HCT116 (cell line): Measurements from ENCODE around the gene AGTR1. TPM values are rescaled to one million over a fixed set of nuclear protein-coding genes. Genes with fewer than 3 reads are reported as not detected.

Source experiments
- ATAC-seq: fragments of 200-7000 bp; cut with Tn5 transposase; 2 replicates; pipeline ENCODE4 v1.9.1; 2020; ENCODE audit warnings: mild to moderate bottlenecking, moderate library complexity
- BruUV-seq: library from RNA; stranded (reverse); fragments of 400-500 nt; replicated peaks from 2 replicates; lab custom pipeline; 2021; lab: Mats Ljungman, UMichigan
- CTCF ChIA-PET: fragments of 300-600 bp; sonication (Branson Sonifier 250); formaldehyde crosslinking; loops from one replicate; lab custom pipeline; 2021; ENCODE audit warnings: antibody characterized with exemption; lab: Charles Lee
- POLR2A ChIA-PET: fragments of 300-600, 350-600 bp; sonication (Branson Sonifier 250); formaldehyde crosslinking; loops from one replicate; lab custom pipeline; 2021; ENCODE audit warnings: antibody characterized with exemption; lab: Charles Lee
- RAD21 ChIA-PET, 2 experiments: fragments of 300-600 bp; sonication (Branson Sonifier 250); formaldehyde crosslinking; loops; one replicate each; lab custom pipeline; 2023; ENCODE audit warnings: low total read pairs in 2 of 2; ENCODE audit not compliant: uncharacterized antibody in 2 of 2, unreplicated experiment in 2 of 2, low non-redundant PET in 1 of 2; lab: Charles Lee
- DNase-seq: peaks from one replicate; pipeline ENCODE4 v3.0.0-alpha.2; 2010; ENCODE audit warnings: low read depth, low spot score
- H2AFZ ChIP-seq: fragments of 200-600 bp; shearing (Covaris generic), sonication (generic); 2 replicates; pipeline ENCODE4 v1.6.1; 2017; ENCODE audit warnings: low read depth, mixed run types, mixed read lengths, antibody characterized with exemption, low read length; ENCODE audit not compliant: poor library complexity, severe bottlenecking
- H3K27ac ChIP-seq: 2 replicates; pipeline ENCODE4 v1.5.1; 2012; ENCODE audit warnings: low read depth, low read length
- H3K27me3 ChIP-seq: fragments of 200-600 bp; sonication (generic); 2 replicates; pipeline ENCODE4 v1.6.1; 2016; ENCODE audit warnings: mixed run types, low read length, mixed read lengths; ENCODE audit not compliant: insufficient read depth
- H3K36me3 ChIP-seq, 2 experiments: fragments of 200-500 bp in 1 of 2; fragments of 200-600 bp in 1 of 2; sonication (Bioruptor generic) in 1 of 2; sonication (generic) in 1 of 2; 2 replicates each; pipeline versions ENCODE4 v1.5.1 to v1.6.1; 2014 to 2016; ENCODE audit warnings: low read length in 2 of 2, inconsistent platforms in 1 of 2, mixed read lengths in 1 of 2, mixed run types in 1 of 2; ENCODE audit not compliant: insufficient read depth in 2 of 2, control insufficient read depth in 1 of 2
- H3K4me1 ChIP-seq, 2 experiments: fragments of 200-600 bp in 1 of 2; sonication (generic) in 1 of 2; 2 replicates each; pipeline versions ENCODE4 v1.5.1 to v1.6.1; 2012 to 2017; ENCODE audit warnings: low read length in 2 of 2, inconsistent platforms in 1 of 2, mild to moderate bottlenecking in 1 of 2, mixed read lengths in 1 of 2, mixed run types in 1 of 2, moderate library complexity in 1 of 2; ENCODE audit not compliant: insufficient read depth in 2 of 2, control insufficient read depth in 1 of 2
- H3K4me2 ChIP-seq: fragments of 200-600 bp; sonication (generic); 2 replicates; pipeline ENCODE4 v1.6.1; 2017; ENCODE audit warnings: mixed run types, low read length, mixed read lengths
- H3K4me3 ChIP-seq, 2 experiments: fragments of 200-600 bp in 1 of 2; sonication (generic) in 1 of 2; replicated peaks in 1 of 2; 2 replicates each; pipeline ENCODE4 v1.5.1; 2011 to 2016; ENCODE audit warnings: low read length in 2 of 2, control low read depth in 1 of 2, low read depth in 1 of 2, mild to moderate bottlenecking in 1 of 2, mixed read lengths in 1 of 2, mixed run types in 1 of 2
- H3K79me2 ChIP-seq: fragments of 200-600 bp; sonication (generic); 2 replicates; pipeline ENCODE4 v1.6.1; 2017; ENCODE audit warnings: mild to moderate bottlenecking, mixed run types, low read length, moderate library complexity, mixed read lengths; ENCODE audit not compliant: insufficient read depth
- H3K9ac ChIP-seq: fragments of 200-600 bp; sonication (generic); 2 replicates; pipeline ENCODE4 v1.6.1; 2016; ENCODE audit warnings: low read length, mixed read lengths
- H3K9me2 ChIP-seq: fragments of 200-600 bp; sonication (generic), shearing (Covaris generic); 2 replicates; pipeline ENCODE4 v1.6.1; 2017; ENCODE audit warnings: mixed run types, mild to moderate bottlenecking, moderate library complexity; ENCODE audit not compliant: insufficient read depth
- H3K9me3 ChIP-seq, 2 experiments: fragments of 200-500 bp in 1 of 2; fragments of 200-600 bp in 1 of 2; sonication (Bioruptor generic) in 1 of 2; sonication (generic) in 1 of 2; 2 replicates each; pipeline ENCODE4 v1.6.1; 2014 to 2017; ENCODE audit warnings: low read length in 2 of 2, mixed read lengths in 2 of 2, inconsistent platforms in 1 of 2, low read depth in 1 of 2, mild to moderate bottlenecking in 1 of 2, mixed run types in 1 of 2, moderate library complexity in 1 of 2; ENCODE audit not compliant: control insufficient read depth in 1 of 2, insufficient read depth in 1 of 2
- H4K20me1 ChIP-seq: fragments of 200-600 bp; sonication (generic), shearing (Covaris generic); 2 replicates; pipeline ENCODE4 v1.6.1; 2017; ENCODE audit warnings: mixed run types, mild to moderate bottlenecking, moderate library complexity; ENCODE audit not compliant: insufficient read depth
- CBX3 ChIP-seq: IDR thresholded peaks from 2 replicates; pipeline ENCODE4 v1.6.1; 2012; ENCODE audit warnings: low read depth
- EGR1 ChIP-seq: IDR thresholded peaks from 2 replicates; pipeline ENCODE4 v1.6.1; 2012; ENCODE audit warnings: low read depth
- ELF1 ChIP-seq: IDR thresholded peaks from 2 replicates; pipeline ENCODE4 v1.6.1; 2012; ENCODE audit warnings: low read depth, borderline replicate concordance
- EZH2 ChIP-seq: fragments of 200-600 bp; sonication (generic); IDR thresholded peaks from 2 replicates; pipeline ENCODE4 v1.6.1; 2017; ENCODE audit warnings: antibody characterized with exemption, mixed run types
- FOSL1 ChIP-seq: IDR thresholded peaks from 2 replicates; pipeline ENCODE4 v1.6.1; 2012; ENCODE audit warnings: low read depth
- JUND ChIP-seq: IDR thresholded peaks from 2 replicates; pipeline ENCODE4 v1.6.1; 2012
- POLR2A ChIP-seq: IDR thresholded peaks from 2 replicates; pipeline ENCODE4 v1.7.0; 2011; ENCODE audit warnings: borderline replicate concordance; ENCODE audit not compliant: insufficient read depth, insufficient read length; ENCODE audit errors: extremely low read depth
- POLR2AphosphoS5 ChIP-seq: IDR thresholded peaks from 2 replicates; pipeline ENCODE4 v1.6.1; 2011; ENCODE audit warnings: mild to moderate bottlenecking, low read depth, low read length, moderate library complexity
- RAD21 ChIP-seq: IDR thresholded peaks from 2 replicates; pipeline ENCODE4 v1.6.1; 2012; ENCODE audit warnings: low read depth, mild to moderate bottlenecking
- SP1 ChIP-seq: IDR thresholded peaks from 2 replicates; pipeline ENCODE4 v1.6.1; 2012; ENCODE audit warnings: low read depth
- SRF ChIP-seq: IDR thresholded peaks from 2 replicates; pipeline ENCODE4 v1.6.1; 2012; ENCODE audit warnings: low read depth
- YY1 ChIP-seq: IDR thresholded peaks from 2 replicates; pipeline ENCODE4 v1.6.1; 2011; ENCODE audit warnings: low read length, low read depth, moderate library complexity, mild to moderate bottlenecking; ENCODE audit not compliant: insufficient replicate concordance; ENCODE audit errors: extremely low read depth
- ZFX ChIP-seq: fragments of 450-650 bp; IDR thresholded peaks from 2 replicates; pipeline ENCODE4 v1.6.1; 2017
- ZNF274 ChIP-seq: fragments of 200-500 bp; sonication (Bioruptor generic); IDR thresholded peaks from 2 replicates; pipeline ENCODE4 v1.6.1; 2014; ENCODE audit warnings: mild to moderate bottlenecking, low read depth, low read length, inconsistent platforms
- intact Hi-C: fragments of 100-400 bp; cut with micrococcal nuclease; formaldehyde crosslinking; loops from 2 replicates; pipeline ENCODE4 v1.10.0; 2022
- total RNA-seq: library from RNA; stranded (reverse); gene quantifications from one replicate; pipeline ENCODE4 v1.2.1, GENCODE V29; 2021; ENCODE audit not compliant: unreplicated experiment
- TF ChIP-seq, protein P1 (sequence below), 3 experiments: fragments of 200-600 bp in 1 of 3; sonication (generic) in 1 of 3; IDR thresholded peaks in 2 of 3; conservative IDR thresholded peaks in 1 of 3; 2 replicates each; pipeline ENCODE4 v1.5.1; 2012 to 2017; ENCODE audit warnings: low read depth in 2 of 3, low read length in 2 of 3, antibody characterized with exemption in 1 of 3, borderline replicate concordance in 1 of 3, control low read depth in 1 of 3, mild to moderate bottlenecking in 1 of 3, mixed read lengths in 1 of 3, mixed run types in 1 of 3, moderate library complexity in 1 of 3; ENCODE audit not compliant: insufficient read depth in 1 of 3
- TF ChIP-seq, protein P2 (sequence below): IDR thresholded peaks from 2 replicates; pipeline ENCODE4 v1.6.1; 2012
- TF ChIP-seq, protein P3 (sequence below): IDR thresholded peaks from 2 replicates; pipeline ENCODE4 v1.6.1; 2012; ENCODE audit warnings: low read depth

AGTR1 gene
- total RNA-seq, 1 experiment from 2014 or later: not detected

DNA sequence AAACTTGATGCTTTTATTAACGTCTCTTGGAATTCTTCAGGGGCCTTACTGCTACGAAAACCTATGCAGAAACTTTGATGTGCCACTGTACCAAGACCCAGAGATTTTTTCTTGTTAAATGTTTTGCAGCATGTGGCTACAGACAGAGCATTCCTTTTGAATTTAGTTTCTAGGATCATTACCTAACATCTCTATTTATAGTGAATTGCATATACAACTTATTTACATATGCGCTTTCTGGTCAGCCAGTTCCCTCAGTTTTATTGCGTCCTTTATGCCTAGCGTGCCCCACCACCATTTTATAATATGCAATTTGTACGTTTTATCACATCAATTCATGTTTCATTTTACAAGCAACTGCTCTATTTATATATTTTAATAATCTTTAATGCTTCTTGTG is 46.2 kb upstream of the AGTR1 start:
- H3K9me3 ChIP-seq: no peaks in the 10 kb centered on the region
- H3K4me3 ChIP-seq: no peak overlapping the region
- H3K36me3 ChIP-seq: no peaks in the 10 kb centered on the region
- no peaks in the 10 kb centered on the region for H3K27me3 ChIP-seq
- H3K9ac ChIP-seq: no peak overlapping the region
- CTCF ChIA-PET: no interaction called here
- H3K4me1 ChIP-seq: peaks cover 6 to 24% of the 10 kb centered on the region in 2 experiments
- H2AFZ ChIP-seq: no peak overlapping the region
- no peaks in the 10 kb centered on the region for H3K9me2 ChIP-seq
- ATAC-seq: no peak
- no peak for TF ChIP-seq EZH2
- no peak for TF ChIP-seq SP1
- TF ChIP-seq, protein P1, sequence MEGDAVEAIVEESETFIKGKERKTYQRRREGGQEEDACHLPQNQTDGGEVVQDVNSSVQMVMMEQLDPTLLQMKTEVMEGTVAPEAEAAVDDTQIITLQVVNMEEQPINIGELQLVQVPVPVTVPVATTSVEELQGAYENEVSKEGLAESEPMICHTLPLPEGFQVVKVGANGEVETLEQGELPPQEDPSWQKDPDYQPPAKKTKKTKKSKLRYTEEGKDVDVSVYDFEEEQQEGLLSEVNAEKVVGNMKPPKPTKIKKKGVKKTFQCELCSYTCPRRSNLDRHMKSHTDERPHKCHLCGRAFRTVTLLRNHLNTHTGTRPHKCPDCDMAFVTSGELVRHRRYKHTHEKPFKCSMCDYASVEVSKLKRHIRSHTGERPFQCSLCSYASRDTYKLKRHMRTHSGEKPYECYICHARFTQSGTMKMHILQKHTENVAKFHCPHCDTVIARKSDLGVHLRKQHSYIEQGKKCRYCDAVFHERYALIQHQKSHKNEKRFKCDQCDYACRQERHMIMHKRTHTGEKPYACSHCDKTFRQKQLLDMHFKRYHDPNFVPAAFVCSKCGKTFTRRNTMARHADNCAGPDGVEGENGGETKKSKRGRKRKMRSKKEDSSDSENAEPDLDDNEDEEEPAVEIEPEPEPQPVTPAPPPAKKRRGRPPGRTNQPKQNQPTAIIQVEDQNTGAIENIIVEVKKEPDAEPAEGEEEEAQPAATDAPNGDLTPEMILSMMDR (IDR thresholded peaks at IDR 0.05 in 2 of 3, conservative IDR thresholded peaks at IDR 0.05 in 1 of 3; ENCODE audit: borderline replicate concordance in 1 of 3, insufficient read depth in 1 of 3, low read depth in 2 of 3, low read length in 2 of 3): no peak
- no peak for TF ChIP-seq FOSL1
- no peak for TF ChIP-seq JUND
- TF ChIP-seq, protein P2, sequence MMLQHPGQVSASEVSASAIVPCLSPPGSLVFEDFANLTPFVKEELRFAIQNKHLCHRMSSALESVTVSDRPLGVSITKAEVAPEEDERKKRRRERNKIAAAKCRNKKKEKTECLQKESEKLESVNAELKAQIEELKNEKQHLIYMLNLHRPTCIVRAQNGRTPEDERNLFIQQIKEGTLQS: no peak
- RAD21 ChIA-PET: no interaction called here
- POLR2A ChIA-PET: no interaction called here
- no peaks in the 10 kb centered on the region for H3K79me2 ChIP-seq
- DNase-seq: no peak
- BruUV-seq: no TSS peak
- intact Hi-C loops: no loop called here
- H4K20me1 ChIP-seq: no peaks in the 10 kb centered on the region
- no peak overlapping the region for H3K4me2 ChIP-seq
- no peak overlapping the region for H3K27ac ChIP-seq

DNA sequence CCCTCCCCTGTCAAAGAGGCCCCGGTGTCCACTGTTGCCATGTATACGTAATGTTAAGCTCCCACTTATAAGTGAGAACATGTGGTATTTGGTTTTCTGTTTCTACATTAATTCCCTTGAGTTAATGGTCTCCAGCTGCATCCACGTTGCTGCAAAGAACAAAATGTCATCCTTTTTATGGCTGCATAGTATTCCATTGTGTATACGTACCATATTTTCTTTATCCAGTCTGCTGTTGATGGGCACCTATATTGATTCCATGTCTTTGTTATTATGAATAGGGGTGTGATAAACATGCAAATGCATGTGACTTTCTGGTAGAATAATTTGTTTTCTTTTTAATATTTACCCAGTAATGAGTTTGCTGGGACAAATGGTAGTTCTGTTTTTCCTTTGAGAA is 43.3 kb upstream of the AGTR1 start:
- ChIA-PET CTCF (no interaction called here), POLR2A (no interaction called here), RAD21 (interaction anchor here in 1 of 2 experiments (0.6 kb wide), 1 partner anchor 48 kb away, joined by 8 read pairs; no protein-coding TSS in a partner anchor)
- ATAC-seq (no peak), DNase-seq (no peak)
- Histone ChIP-seq H3K79me2 (no peaks in the 10 kb centered on the region), H3K27ac (no peak overlapping the region), H3K4me3 (no peak overlapping the region), H3K36me3 (no peaks in the 10 kb centered on the region), H3K9me2 (no peaks in the 10 kb centered on the region), H4K20me1 (no peaks in the 10 kb centered on the region), H3K9me3 (no peaks in the 10 kb centered on the region), H3K4me2 (no peak overlapping the region), H2AFZ (no peak overlapping the region), H3K4me1 (peaks cover 0 to under 1% of the 10 kb centered on the region in 2 experiments; a peak in 1 of 4 replicates), H3K27me3 (no peaks in the 10 kb centered on the region), H3K9ac (no peak overlapping the region)
- intact Hi-C loops: no loop called here
- BruUV-seq: no TSS peak
- TF ChIP-seq POLR2AphosphoS5 (no peak), POLR2A (no peak), EZH2 (no peak), ZFX (no peak), RAD21 (no peak), ZNF274 (no peak), SP1 (no peak), ELF1 (no peak), YY1 (no peak), EGR1 (no peak), SRF (no peak), CBX3 (no peak)
- TF ChIP-seq, protein P2: no peak
- TF ChIP-seq, protein P3, sequence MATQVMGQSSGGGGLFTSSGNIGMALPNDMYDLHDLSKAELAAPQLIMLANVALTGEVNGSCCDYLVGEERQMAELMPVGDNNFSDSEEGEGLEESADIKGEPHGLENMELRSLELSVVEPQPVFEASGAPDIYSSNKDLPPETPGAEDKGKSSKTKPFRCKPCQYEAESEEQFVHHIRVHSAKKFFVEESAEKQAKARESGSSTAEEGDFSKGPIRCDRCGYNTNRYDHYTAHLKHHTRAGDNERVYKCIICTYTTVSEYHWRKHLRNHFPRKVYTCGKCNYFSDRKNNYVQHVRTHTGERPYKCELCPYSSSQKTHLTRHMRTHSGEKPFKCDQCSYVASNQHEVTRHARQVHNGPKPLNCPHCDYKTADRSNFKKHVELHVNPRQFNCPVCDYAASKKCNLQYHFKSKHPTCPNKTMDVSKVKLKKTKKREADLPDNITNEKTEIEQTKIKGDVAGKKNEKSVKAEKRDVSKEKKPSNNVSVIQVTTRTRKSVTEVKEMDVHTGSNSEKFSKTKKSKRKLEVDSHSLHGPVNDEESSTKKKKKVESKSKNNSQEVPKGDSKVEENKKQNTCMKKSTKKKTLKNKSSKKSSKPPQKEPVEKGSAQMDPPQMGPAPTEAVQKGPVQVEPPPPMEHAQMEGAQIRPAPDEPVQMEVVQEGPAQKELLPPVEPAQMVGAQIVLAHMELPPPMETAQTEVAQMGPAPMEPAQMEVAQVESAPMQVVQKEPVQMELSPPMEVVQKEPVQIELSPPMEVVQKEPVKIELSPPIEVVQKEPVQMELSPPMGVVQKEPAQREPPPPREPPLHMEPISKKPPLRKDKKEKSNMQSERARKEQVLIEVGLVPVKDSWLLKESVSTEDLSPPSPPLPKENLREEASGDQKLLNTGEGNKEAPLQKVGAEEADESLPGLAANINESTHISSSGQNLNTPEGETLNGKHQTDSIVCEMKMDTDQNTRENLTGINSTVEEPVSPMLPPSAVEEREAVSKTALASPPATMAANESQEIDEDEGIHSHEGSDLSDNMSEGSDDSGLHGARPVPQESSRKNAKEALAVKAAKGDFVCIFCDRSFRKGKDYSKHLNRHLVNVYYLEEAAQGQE: no peak
